HEK293 (cell line): ENCODE data around the gene HJURP.

Experiments used
- CTCF ChIA-PET: fragments of 350-600 bp; formaldehyde crosslinking; extraction: SDS; loops from one replicate; lab custom pipeline; 2021; ENCODE audit warnings: antibody characterized with exemption; lab: Yijun Ruan, JAX
- POLR2A ChIA-PET: fragments of 300-600 bp; formaldehyde crosslinking; extraction: SDS; loops from one replicate; lab custom pipeline; 2020; ENCODE audit warnings: antibody characterized with exemption, inconsistent platforms; lab: Yijun Ruan, JAX
- H3K27ac ChIP-seq: fragments of 200-500 bp; sonication (Bioruptor generic); 2 replicates; pipeline ENCODE4 v1.5.1; 2014; ENCODE audit warnings: low read depth, low read length, control low read depth, inconsistent platforms; ENCODE audit errors: extremely low read depth
- H3K36me3 ChIP-seq, 2 experiments: fragments of 200-500 bp in 1 of 2; sonication (Bioruptor generic) in 1 of 2; 1 replicate in 1 of 2; 2 replicates in 1 of 2; pipeline ENCODE4 v1.5.1; 2014 to 2017; ENCODE audit warnings: inconsistent platforms in 2 of 2, low read length in 2 of 2; ENCODE audit not compliant: control insufficient read depth in 2 of 2, insufficient read depth in 1 of 2
- H3K4me1 ChIP-seq: fragments of 200-500 bp; sonication (Bioruptor generic); 2 replicates; pipeline ENCODE4 v1.5.1; 2014; ENCODE audit warnings: mild to moderate bottlenecking, low read length, inconsistent platforms; ENCODE audit not compliant: control insufficient read depth, insufficient read depth
- H3K4me3 ChIP-seq: 2 replicates; pipeline ENCODE4 v1.5.1; 2011; ENCODE audit warnings: low read depth, mild to moderate bottlenecking, control low read depth, low read length, moderate library complexity
- H3K9me3 ChIP-seq: fragments of 200-500 bp; sonication (Bioruptor generic); 2 replicates; pipeline ENCODE4 v1.5.1; 2014; ENCODE audit warnings: low read depth, low read length, inconsistent platforms; ENCODE audit not compliant: control insufficient read depth, insufficient read depth
- BCL11B ChIP-seq: fragments of 450-650 bp; formaldehyde crosslinking; IDR thresholded peaks from 2 replicates; pipeline ENCODE4 v1.5.1; 2016; ENCODE audit warnings: low read depth, missing biosample characterization, missing genetic modification characterization
- MZF1 ChIP-seq: fragments of 450-650 bp; formaldehyde crosslinking; IDR thresholded peaks from 2 replicates; pipeline ENCODE4 v1.5.1; 2017; ENCODE audit warnings: missing biosample characterization, missing genetic modification characterization, borderline replicate concordance
- PRDM1 ChIP-seq: fragments of 450-650 bp; formaldehyde crosslinking; IDR thresholded peaks from 2 replicates; pipeline ENCODE4; 2016; ENCODE audit warnings: missing biosample characterization, missing genetic modification characterization
- SALL2 ChIP-seq: fragments of 450-650 bp; formaldehyde crosslinking; IDR thresholded peaks from 2 replicates; pipeline ENCODE4 v1.5.0; 2017; ENCODE audit warnings: missing biosample characterization, mild to moderate bottlenecking, missing genetic modification characterization, borderline replicate concordance
- YY2 ChIP-seq: fragments of 450-650 bp; formaldehyde crosslinking; IDR thresholded peaks from 2 replicates; pipeline ENCODE4 v1.5.1; 2016; ENCODE audit warnings: missing biosample characterization, missing genetic modification characterization
- ZFP69B ChIP-seq: fragments of 450-650 bp; formaldehyde crosslinking; IDR thresholded peaks from 2 replicates; pipeline ENCODE4 v1.5.1; 2016; ENCODE audit warnings: missing biosample characterization, missing genetic modification characterization
- ZNF10 ChIP-seq: fragments of 450-650 bp; formaldehyde crosslinking; IDR thresholded peaks from 2 replicates; pipeline ENCODE4 v1.5.1; 2017; ENCODE audit warnings: missing biosample characterization, missing genetic modification characterization
- ZNF140 ChIP-seq: fragments of 450-650 bp; formaldehyde crosslinking; IDR thresholded peaks from 2 replicates; pipeline ENCODE4 v1.5.1; 2016; ENCODE audit warnings: missing biosample characterization, missing genetic modification characterization
- ZNF16 ChIP-seq: fragments of 450-650 bp; formaldehyde crosslinking; IDR thresholded peaks from 2 replicates; pipeline ENCODE4 v1.5.1; 2016; ENCODE audit warnings: low read depth, missing biosample characterization, missing genetic modification characterization
- ZNF174 ChIP-seq: fragments of 450-650 bp; formaldehyde crosslinking; IDR thresholded peaks from 2 replicates; pipeline ENCODE4 v1.5.0; 2017; ENCODE audit warnings: missing biosample characterization, mild to moderate bottlenecking, missing genetic modification characterization
- ZNF214 ChIP-seq: fragments of 450-650 bp; formaldehyde crosslinking; IDR thresholded peaks from 2 replicates; pipeline ENCODE4 v1.5.1; 2017; ENCODE audit warnings: missing biosample characterization, mild to moderate bottlenecking, missing genetic modification characterization, borderline replicate concordance
- ZNF239 ChIP-seq: fragments of 450-650 bp; formaldehyde crosslinking; IDR thresholded peaks from 2 replicates; pipeline ENCODE4 v1.5.1; 2016; ENCODE audit warnings: missing biosample characterization, missing genetic modification characterization
- ZNF274 ChIP-seq, 2 experiments: fragments of 200-500 bp in 1 of 2; fragments of 450-650 bp in 1 of 2; sonication (Bioruptor generic) in 1 of 2; formaldehyde crosslinking in 1 of 2; IDR thresholded peaks; 2 replicates each; pipeline versions ENCODE4 v1.5.1 to v1.6.1; 2014 to 2016; ENCODE audit warnings: borderline replicate concordance in 1 of 2, inconsistent platforms in 1 of 2, low read length in 1 of 2, missing biosample characterization in 1 of 2, missing genetic modification characterization in 1 of 2
- ZNF391 ChIP-seq: fragments of 450-650 bp; formaldehyde crosslinking; IDR thresholded peaks from 2 replicates; pipeline ENCODE4 v1.5.1; 2016; ENCODE audit warnings: low read depth, missing biosample characterization, missing genetic modification characterization, borderline replicate concordance
- ZNF426 ChIP-seq: fragments of 450-650 bp; formaldehyde crosslinking; IDR thresholded peaks from 2 replicates; pipeline ENCODE4 v1.5.1; 2017; ENCODE audit warnings: missing biosample characterization, missing genetic modification characterization, mild to moderate bottlenecking, inconsistent platforms, moderate library complexity
- ZNF558 ChIP-seq: fragments of 450-650 bp; formaldehyde crosslinking; IDR thresholded peaks from 2 replicates; pipeline ENCODE4 v1.5.1; 2016; ENCODE audit warnings: missing biosample characterization, missing genetic modification characterization
- ZNF600 ChIP-seq: fragments of 450-650 bp; formaldehyde crosslinking; IDR thresholded peaks from 2 replicates; pipeline ENCODE4 v1.5.1; 2016; ENCODE audit warnings: missing biosample characterization, missing genetic modification characterization
- ZNF623 ChIP-seq: fragments of 450-650 bp; formaldehyde crosslinking; IDR thresholded peaks from 2 replicates; pipeline ENCODE4 v1.5.1; 2016; ENCODE audit warnings: missing biosample characterization, missing genetic modification characterization
- ZNF747 ChIP-seq: fragments of 450-650 bp; formaldehyde crosslinking; IDR thresholded peaks from 2 replicates; pipeline ENCODE4 v1.5.1; 2016; ENCODE audit warnings: missing biosample characterization, missing genetic modification characterization
- TF ChIP-seq, protein P1 (sequence below): fragments of 450-650 bp; formaldehyde crosslinking; IDR thresholded peaks from 2 replicates; pipeline ENCODE4 v1.5.1; 2017; ENCODE audit warnings: missing biosample characterization, mild to moderate bottlenecking, missing genetic modification characterization, moderate library complexity
- TF ChIP-seq, protein P2 (sequence below): fragments of 450-650 bp; formaldehyde crosslinking; IDR thresholded peaks from 2 replicates; pipeline ENCODE4 v1.5.1; 2016; ENCODE audit warnings: missing biosample characterization, missing genetic modification characterization
- TF ChIP-seq, protein P3 (sequence below): fragments of 450-650 bp; formaldehyde crosslinking; IDR thresholded peaks from 2 replicates; pipeline ENCODE4 v1.5.1; 2016; ENCODE audit warnings: missing biosample characterization, missing genetic modification characterization
- TF ChIP-seq, protein P4 (sequence below): fragments of 450-650 bp; formaldehyde crosslinking; IDR thresholded peaks from 2 replicates; pipeline ENCODE4 v1.5.1; 2016; ENCODE audit warnings: missing biosample characterization, missing genetic modification characterization, borderline replicate concordance

The HJURP gene

DNA sequence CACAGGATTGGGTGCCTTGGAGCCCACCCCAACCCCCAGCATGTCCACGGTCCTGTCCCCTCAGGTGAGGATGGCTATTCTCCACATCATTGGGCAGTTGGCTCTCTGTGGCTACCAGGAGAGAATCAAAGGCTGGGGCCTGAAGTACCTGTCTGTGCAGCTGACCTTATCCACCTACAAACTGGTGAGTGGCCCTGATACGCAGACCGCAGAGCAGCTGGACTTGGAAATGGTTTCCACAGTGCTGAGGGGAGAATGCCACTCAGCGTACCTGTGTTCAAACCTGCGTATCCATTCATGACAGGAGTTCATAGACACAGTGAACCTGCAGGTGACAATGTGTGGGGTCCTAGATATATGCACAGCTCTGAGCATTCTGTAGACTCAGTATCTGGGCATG, 54.6 kb downstream of the HJURP start (continued):
- no peak for TF ChIP-seq ZNF426 (tag by site-specific recombination)
- TF ChIP-seq ZNF623 (tag by site-specific recombination) = no peak
- no peak for TF ChIP-seq ZNF747 (tag by site-specific recombination)
- no peak for TF ChIP-seq ZNF391 (tag by site-specific recombination)
- TF ChIP-seq, protein P1, sequence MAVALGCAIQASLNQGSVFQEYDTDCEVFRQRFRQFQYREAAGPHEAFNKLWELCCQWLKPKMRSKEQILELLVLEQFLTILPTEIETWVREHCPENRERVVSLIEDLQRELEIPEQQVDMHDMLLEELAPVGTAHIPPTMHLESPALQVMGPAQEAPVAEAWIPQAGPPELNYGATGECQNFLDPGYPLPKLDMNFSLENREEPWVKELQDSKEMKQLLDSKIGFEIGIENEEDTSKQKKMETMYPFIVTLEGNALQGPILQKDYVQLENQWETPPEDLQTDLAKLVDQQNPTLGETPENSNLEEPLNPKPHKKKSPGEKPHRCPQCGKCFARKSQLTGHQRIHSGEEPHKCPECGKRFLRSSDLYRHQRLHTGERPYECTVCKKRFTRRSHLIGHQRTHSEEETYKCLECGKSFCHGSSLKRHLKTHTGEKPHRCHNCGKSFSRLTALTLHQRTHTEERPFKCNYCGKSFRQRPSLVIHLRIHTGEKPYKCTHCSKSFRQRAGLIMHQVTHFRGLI (tag by site-specific recombination) = no peak
- TF ChIP-seq ZNF558 (tag by site-specific recombination) = no peak
- TF ChIP-seq, all 188 proteins: peak for 0

DNA sequence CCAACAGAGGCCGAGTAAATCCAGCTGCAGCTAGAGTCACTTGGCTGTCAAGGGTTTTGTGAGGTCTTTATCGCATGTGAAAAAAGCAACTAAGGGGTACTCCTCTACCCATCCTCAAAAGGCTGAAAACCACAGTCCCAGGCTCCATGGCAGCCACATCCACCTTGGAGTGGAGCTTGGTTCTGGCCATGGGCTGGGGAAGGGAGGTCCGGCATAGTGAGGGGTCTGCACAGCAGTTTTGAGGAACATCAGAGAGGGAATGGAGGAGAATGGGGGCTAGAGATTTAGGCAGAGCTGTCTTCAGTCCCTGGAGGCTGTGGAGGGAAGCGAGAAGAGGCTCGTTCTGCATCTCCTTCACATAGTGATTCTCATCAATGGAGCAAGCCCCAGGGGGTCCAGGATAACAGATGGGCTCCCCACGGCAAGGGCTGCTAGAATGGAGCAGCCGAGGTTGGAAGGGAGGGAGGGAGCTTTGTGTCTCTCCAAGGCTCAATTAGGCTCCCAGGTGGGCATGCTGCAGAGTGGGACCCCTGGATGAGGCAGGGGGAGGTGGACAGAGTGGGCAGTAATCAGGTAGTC, 55.2 kb downstream of the HJURP start:
- no peak overlapping the region for H3K4me3 ChIP-seq
- H3K27ac ChIP-seq = no peak overlapping the region
- no peaks in the 10 kb centered on the region for H3K9me3 ChIP-seq
- no peaks in the 10 kb centered on the region for H3K4me1 ChIP-seq
- H3K36me3 ChIP-seq = no peaks in the 10 kb centered on the region
- no peak for TF ChIP-seq MZF1 (tag by site-specific recombination)
- TF ChIP-seq ZNF274 (IDR thresholded peaks at IDR 0.05; ENCODE audit: low read length) = no peak
- no peak for TF ChIP-seq ZNF274 (tag by site-specific recombination; IDR thresholded peaks at IDR 0.05; ENCODE audit: borderline replicate concordance)
- TF ChIP-seq SALL2 (tag by site-specific recombination) = no peak
- no peak for TF ChIP-seq YY2 (tag by site-specific recombination)
- TF ChIP-seq ZNF426 (tag by site-specific recombination) = no peak
- TF ChIP-seq ZNF239 (tag by site-specific recombination) = no peak
- no peak for TF ChIP-seq ZNF174
- TF ChIP-seq, all 188 proteins: peak for 0
- CTCF ChIA-PET = no interaction called here
- POLR2A ChIA-PET = no interaction called here

DNA sequence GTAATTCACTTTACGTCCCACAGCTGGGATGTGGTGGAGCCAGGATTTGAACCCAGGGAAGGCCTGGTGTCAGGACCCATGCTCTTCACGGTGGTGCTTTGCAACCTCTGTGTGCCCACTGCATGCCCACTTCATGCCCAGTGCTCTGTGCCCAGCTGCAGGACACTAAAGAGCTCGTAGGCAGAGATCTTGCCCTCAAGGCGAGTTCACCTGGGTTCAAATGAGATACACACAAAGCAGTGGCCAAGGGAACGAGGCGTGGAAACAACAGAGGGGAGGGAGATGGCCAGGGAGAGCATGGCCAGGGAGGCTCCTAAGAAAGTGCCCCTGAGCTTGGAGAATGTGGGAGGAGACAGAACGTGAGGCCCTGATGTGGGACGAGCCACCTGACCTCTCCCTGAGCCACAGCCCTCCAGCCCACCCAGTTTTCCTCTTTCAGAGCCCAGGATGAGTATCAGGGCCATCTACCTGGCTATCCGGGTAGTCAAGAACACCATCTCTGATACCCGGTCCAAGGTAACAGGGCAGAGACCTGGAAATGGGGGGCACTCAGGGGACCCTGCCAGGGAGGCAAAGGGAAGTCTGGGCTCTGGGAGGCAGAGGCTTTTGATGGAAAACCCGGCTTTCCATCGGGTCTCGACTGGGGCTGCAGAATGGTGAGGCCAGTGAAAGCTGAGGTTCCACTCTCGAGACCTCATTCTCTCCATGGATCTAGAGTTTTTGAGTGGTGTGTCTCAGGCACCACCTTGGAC, 55.8 kb downstream of the HJURP start:
- no peaks in the 10 kb centered on the region for H3K9me3 ChIP-seq
- H3K4me1 ChIP-seq = no peaks in the 10 kb centered on the region
- ChIA-PET POLR2A (no interaction called here), CTCF (interaction anchor here (0.6 kb wide), 1 partner anchor 1164 kb away, joined by 3 read pairs; no protein-coding TSS in a partner anchor)
- H3K36me3 ChIP-seq = no peaks in the 10 kb centered on the region
- no peak overlapping the region for H3K4me3 ChIP-seq
- H3K27ac ChIP-seq = no peak overlapping the region
- TF ChIP-seq ZNF214 (tag by site-specific recombination) (no peak), PRDM1 (tag by site-specific recombination) (no peak), ZNF600 (tag by site-specific recombination) (no peak), ZFP69B (tag by site-specific recombination) (no peak), BCL11B (tag by site-specific recombination) (no peak), ZNF16 (tag by site-specific recombination) (no peak), ZNF140 (tag by site-specific recombination) (no peak), ZNF10 (tag by site-specific recombination) (no peak)
- TF ChIP-seq, protein P2, sequence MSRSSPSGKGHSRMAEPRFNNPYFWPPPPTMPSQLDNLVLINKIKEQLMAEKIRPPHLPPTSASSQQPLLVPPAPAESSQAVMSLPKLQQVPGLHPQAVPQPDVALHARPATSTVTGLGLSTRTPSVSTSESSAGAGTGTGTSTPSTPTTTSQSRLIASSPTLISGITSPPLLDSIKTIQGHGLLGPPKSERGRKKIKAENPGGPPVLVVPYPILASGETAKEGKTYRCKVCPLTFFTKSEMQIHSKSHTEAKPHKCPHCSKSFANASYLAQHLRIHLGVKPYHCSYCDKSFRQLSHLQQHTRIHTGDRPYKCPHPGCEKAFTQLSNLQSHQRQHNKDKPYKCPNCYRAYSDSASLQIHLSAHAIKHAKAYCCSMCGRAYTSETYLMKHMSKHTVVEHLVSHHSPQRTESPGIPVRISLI = no peak
- TF ChIP-seq, protein P3, sequence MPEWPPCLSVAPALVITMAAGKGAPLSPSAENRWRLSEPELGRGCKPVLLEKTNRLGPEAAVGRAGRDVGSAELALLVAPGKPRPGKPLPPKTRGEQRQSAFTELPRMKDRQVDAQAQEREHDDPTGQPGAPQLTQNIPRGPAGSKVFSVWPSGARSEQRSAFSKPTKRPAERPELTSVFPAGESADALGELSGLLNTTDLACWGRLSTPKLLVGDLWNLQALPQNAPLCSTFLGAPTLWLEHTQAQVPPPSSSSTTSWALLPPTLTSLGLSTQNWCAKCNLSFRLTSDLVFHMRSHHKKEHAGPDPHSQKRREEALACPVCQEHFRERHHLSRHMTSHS (tag by site-specific recombination) = no peak
- TF ChIP-seq, protein P4, sequence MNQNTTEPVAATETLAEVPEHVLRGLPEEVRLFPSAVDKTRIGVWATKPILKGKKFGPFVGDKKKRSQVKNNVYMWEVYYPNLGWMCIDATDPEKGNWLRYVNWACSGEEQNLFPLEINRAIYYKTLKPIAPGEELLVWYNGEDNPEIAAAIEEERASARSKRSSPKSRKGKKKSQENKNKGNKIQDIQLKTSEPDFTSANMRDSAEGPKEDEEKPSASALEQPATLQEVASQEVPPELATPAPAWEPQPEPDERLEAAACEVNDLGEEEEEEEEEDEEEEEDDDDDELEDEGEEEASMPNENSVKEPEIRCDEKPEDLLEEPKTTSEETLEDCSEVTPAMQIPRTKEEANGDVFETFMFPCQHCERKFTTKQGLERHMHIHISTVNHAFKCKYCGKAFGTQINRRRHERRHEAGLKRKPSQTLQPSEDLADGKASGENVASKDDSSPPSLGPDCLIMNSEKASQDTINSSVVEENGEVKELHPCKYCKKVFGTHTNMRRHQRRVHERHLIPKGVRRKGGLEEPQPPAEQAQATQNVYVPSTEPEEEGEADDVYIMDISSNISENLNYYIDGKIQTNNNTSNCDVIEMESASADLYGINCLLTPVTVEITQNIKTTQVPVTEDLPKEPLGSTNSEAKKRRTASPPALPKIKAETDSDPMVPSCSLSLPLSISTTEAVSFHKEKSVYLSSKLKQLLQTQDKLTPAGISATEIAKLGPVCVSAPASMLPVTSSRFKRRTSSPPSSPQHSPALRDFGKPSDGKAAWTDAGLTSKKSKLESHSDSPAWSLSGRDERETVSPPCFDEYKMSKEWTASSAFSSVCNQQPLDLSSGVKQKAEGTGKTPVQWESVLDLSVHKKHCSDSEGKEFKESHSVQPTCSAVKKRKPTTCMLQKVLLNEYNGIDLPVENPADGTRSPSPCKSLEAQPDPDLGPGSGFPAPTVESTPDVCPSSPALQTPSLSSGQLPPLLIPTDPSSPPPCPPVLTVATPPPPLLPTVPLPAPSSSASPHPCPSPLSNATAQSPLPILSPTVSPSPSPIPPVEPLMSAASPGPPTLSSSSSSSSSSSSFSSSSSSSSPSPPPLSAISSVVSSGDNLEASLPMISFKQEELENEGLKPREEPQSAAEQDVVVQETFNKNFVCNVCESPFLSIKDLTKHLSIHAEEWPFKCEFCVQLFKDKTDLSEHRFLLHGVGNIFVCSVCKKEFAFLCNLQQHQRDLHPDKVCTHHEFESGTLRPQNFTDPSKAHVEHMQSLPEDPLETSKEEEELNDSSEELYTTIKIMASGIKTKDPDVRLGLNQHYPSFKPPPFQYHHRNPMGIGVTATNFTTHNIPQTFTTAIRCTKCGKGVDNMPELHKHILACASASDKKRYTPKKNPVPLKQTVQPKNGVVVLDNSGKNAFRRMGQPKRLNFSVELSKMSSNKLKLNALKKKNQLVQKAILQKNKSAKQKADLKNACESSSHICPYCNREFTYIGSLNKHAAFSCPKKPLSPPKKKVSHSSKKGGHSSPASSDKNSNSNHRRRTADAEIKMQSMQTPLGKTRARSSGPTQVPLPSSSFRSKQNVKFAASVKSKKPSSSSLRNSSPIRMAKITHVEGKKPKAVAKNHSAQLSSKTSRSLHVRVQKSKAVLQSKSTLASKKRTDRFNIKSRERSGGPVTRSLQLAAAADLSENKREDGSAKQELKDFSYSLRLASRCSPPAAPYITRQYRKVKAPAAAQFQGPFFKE (tag by site-specific recombination) = no peak
